Activated CD8-positive, alpha-beta memory T cell treated with anti-CD3 and anti-CD28 coated beads, Interleukin-2, amount 50 U/mL, for 1 hour (primary cell): Measurements from ENCODE around the gene ATP1A1.

Experiments
- DNase-seq: peaks from one replicate; pipeline ENCODE4 v3.0.0-alpha.2; 2020; ENCODE audit errors: extremely low read depth

ATP1A1 gene

DNA sequence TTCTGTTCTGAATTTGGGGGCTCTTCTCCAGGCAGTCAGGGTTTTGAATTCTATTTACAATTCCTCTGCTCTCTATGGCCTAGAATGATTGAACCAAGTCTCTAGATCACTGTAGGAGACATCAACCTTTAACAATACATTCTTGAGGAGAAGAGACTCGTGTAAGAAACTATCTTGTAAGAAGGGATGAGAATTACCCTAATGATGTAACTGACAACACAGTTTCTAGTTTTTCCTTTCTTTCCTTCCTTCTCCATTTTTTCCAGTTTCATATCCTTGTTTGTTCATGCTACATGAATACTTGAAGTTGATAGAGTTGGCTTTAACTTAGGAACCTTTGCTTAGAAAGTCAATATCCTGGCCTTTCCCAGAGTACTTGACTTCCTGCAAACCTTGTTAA, 1.3 kb upstream of the ATP1A1 start:
- DNase-seq: no peak

DNA sequence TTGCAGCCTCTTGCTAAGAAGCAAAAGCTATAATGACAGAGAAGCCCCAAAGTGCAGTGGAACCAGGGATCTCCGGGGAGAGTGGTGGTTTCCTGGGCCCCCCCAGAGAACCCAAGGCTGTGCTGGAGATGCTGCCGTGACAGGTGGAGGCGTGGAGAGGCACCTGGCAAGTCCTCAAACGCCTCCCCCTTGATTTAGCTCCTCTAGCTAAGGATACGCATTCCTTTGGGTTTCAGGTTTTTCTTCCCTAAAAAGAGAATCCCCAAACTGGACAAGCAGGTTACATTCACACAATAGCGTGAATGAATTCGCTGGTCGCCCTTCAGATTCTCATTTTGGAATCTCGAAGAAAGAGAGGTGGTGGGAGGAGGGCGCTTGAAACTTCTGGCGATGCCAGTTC, 853 bp upstream of the ATP1A1 start:
- no peak for DNase-seq

DNA sequence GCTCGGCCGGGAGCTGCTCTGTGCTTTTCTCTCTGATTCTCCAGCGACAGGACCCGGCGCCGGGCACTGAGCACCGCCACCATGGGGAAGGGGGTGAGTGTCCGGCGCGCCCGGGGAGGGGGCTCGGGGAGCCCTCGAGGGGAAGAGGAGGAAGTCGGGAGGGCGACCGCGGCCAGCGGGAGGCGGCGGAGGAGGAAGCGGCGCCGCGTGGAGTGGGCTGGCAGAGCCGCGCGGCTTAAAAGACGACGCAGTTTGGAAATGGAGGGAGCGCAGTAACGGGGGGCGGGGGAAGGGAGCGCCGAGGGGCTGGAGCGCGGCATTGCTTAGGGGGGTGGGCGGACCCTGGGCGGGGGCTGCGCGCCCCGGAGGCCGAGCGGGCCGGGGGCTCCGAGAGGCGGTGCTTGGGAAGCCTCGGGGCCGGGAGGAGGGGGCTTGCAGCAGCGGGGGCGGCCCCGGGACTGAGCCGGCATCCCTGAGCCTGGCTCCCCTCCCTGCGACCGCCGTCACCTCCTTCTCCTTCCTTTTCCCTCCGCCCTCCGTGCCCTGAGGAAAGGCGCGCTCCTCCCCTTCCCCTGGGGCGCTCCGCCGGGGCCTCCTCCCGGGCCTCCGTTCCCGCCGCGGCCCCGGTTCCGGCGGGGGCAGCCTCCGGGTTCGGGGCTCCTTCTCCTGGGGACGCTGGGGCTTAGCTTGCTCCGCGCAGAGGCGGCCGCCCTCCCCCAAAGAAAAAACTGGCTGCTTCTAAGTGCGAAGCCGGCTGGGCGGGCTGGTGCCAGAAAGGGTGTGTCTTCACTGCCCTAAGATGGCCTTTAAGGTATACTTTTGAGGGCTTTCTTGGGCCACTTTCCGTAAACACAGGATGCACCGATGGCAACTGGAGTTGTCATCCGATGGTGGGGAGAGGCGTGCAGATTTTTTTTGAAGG, 648 bp downstream of the ATP1A1 start:
- DNase-seq: no peak

DNA sequence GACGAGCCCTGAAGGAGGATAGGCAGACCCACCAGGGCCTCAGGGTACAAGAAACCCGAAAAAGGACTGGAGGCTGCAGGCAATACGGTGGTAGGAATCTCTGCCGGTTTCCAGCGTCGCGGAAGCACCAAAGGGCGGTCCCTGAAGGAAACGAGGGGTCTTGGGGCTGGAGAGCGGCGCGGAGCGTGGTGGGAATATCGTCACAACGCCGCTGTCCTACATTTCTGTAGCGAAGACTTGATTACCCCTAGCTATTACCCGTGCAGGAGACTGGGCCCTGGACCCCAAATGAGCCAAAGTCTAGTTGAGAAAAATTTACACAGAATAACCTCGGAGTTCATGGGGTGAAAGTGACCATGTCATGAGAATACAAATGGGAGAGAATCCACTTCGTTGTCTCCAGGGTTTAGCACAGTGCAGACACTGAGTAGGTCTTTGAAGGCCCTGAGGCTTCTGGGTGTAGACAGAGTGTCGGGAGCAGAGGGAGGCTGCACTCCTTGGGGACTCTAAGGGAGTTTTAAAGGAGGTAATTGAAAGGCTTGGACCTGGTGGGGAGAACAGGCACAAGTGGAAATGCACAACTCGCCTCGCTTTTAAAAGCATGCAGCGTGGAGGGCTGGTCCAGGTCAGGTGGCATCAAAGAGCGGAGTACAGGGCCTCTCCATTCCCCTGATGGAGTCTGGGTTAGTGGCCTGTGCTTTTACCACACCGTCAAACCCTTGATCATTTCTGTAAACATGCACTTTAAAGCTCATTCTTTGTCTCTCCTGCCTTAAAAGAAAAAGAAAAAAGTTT, 1.5 kb downstream of the ATP1A1 start:
- no peak for DNase-seq

DNA sequence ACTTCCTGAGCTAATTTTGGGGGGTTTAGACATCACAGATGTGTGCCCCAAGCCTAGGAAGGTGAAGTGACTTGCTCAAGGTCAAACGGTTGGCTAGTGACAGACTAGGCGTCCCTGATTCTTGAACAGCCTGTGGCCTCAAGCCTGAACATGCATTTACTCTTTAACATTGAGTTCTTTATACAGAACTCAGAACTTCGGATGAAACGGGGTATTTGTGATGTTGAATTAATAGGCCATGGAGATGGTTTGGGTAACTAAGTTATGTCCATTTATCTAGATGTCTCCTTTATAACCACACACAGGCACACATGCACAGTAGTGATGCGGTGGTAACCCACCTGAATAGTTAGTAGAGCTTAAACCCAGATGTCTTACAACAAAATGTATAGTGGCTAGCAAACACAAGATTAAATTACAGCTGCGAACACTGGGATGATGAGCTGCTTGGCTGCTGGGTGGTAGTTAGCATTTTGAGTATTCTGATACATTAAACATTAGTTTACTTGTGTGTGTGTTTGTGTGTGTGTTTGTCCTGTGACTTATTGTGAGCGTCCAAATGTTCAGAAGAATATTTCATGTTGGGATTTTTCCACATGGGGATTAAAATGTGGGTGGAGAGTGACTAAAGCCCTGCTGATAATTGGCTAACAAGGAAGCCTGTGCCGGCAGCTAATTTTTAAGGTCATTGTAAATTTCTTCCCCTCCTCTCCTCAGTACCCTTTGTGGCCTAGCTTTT, 2.3 kb downstream of the ATP1A1 start:
- no peak for DNase-seq

DNA sequence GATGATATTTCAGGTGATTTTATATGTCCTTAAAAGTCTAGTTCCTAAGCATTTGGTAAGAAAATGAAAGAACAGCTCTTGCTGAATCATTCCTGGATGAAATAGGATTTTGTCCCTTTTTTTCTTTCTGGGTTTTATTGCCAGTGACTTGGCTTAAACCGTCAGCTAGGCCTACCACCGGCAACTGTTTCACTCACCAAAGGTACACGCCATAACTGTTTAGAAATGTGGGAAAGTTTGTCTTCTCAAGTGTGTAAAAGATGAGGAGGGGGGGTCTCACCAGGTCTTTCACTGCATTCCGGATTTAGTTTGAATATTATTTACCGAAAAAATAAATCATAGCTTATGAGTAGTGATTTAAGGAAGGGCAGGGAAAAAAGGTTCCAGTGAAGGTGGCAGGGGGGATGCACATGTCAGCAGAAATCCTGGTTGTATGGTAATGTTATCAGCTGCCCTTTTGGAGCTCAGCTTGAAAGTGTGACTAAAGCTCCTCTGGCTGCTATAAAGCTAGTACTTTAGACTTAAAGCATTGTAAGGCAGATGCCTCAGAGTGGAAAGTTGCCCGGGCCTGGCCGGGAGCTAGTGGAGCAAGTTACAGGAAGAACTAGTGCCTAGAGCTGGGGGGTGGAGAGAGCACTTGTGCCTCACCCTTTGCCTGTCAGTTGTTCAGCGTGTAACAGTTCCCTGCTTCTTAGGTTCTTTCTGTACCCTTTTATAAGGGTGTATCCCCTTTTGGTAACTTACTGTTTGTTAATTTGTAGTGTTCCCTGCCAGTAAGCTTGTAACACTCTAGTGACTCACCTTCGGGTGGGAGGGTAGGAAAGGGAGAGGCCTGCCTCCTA, 3.1 kb downstream of the ATP1A1 start:
- no peak for DNase-seq

DNA sequence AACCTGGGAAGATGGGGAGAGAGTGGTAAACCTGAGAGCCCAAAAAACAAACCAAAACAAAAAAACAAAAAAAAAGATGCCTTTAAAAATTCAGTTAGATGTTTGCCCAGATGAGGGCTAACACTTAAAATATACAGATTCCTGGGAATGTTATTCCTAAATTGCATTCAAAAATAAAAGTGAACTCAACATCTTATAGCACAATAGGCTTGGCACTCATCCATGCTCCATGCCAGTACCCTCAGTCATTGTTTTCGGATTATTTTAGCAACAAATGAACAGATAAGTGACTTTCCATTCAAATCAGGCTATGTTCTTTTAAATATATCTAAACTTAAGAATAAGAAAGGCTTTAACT, 3.7 kb downstream of the ATP1A1 start:
- no peak for DNase-seq

DNA sequence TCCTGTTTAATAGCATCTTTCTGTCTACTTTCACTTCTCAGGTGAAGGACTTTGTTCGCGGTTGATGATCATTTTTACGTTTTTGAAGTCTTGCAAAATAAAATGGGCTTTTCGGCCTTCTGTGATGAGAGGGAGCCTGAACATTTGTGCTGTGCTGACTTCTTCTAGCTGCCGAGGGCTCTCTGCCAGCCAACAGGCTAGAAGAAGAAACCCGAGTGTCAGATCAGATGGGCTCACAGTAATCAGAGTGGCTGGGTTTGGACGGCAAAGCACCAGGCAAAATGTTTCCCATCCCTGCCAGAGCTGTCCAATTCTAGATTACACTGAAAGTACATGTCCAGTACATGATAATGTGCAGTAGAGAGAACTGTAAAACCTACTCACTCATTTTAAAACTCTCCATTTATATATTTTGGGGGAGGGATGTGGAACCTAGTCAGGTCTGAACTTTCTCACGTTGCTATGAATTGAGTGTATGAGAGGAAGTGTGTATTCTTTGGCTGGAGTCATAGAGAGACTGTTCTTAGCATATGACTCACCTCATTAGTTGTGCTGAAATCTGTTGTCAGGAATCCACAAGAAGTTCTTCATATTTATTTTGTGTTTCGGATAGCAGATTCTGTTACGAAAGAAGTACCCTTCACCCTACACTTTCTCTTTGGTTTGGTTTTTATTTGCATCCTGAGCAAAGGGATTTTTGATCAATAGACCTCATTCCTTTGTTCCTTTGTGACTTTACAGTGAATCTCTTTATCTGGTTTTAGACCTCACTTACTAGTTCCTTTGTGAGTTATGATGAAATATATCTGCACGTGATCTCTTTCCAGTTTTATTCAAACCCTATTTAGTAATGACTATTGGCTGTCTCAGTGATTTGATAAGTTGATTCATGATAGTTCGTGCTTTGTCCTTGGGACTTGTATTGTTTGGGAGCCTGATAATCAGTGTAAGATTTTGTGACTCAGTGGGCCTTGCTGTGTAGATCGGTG, 4.8 kb downstream of the ATP1A1 start:
- DNase-seq: no peak

DNA sequence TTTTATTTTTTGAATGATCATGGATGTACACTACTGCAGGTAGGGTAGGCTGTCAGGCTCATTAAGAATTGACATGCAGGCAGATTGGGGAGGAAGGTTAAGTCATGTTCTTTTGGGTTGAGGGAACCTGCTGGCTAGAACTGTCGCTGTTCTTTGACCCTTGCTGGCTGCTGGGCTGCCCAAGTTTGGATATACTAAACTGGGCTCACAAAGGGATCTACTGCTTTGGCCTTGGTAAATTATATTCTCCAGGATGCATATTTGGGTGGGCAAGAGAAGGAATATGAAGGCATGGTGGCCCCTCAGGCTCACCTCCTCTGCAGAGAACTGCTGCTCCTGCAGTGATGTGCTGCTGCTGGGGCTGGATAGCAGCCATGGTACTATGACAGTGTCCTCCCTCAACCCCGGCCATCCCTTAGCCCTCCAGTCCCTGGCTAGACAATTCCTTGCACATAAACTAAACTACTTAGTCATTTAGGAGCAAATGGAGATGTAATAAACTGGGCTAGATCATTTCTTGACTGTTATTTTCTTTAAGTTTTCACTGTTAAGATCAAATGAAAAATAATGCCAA, 6.1 kb downstream of the ATP1A1 start:
- DNase-seq: no peak

DNA sequence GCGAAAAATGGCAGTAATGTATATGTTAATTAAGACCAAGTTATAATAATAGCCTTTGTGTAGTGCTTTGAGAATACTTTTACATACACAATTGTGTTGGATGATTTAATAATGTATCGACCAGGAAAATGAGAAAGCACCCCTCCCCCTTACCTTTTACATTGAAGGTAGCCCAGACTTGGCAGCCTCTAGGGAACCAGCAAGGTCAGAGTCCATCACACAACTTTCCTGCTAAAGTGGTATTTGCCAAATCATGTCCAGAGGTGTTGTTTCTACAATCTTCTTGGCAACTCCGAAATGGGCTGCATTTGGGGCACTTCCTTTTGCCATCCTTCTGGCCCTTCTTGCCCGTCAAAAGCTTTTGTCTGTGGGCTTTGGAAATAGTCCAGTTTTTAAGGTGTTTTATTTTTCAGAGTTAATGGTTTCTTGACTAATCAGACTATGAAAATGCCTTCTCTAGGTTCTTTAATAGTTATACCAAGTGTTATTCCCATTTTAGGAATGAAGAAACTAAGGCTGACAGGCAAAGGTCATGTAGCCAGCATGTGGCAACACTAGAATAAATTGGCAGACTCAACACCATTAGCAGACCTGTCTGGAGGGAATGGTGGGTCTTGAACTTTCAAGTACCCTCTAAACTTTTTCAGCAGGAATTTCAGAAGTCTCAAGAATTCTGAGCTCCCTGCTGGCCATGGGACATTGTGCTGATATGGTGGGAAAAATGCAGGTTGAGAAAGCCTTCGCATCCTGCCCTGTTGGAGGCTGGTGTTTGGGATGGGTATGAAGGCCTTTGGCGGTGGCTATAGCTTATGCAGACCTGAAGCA, 6.8 kb downstream of the ATP1A1 start:
- no peak for DNase-seq

DNA sequence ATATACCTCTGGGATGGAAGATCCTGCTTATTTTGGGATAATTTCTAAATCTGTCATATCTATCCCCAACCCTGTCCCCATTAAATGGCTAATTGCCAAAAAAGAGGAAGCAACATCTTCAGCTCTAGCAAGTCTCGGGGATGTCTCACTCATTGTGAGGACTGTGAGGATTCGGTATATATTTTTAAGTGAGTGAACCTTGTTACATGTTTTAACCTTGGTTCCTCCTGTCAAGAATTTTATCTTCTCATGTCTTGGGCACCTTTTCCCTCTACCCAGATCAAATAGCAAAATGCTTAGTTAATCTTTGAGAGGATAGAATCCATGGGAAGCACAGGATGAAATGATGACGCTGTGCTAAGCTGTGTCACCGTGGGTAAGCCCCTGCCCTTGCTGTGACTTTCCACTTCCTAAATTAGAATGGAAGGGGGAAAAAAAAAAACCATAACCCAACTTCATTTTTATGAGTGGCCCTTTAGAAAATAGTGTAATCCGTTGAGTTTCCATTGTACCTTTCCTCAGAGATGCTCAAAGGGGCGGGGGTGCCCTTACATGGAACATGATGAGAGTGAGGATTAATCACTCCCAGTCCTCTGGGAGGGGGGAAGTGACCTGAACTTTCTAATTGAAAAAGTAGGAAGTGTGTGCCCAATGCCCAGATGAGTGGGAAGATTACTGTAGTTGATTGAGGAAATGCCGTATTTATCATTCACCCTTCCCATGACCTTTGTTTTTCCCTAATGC, 7.6 kb downstream of the ATP1A1 start:
- no peak for DNase-seq

DNA sequence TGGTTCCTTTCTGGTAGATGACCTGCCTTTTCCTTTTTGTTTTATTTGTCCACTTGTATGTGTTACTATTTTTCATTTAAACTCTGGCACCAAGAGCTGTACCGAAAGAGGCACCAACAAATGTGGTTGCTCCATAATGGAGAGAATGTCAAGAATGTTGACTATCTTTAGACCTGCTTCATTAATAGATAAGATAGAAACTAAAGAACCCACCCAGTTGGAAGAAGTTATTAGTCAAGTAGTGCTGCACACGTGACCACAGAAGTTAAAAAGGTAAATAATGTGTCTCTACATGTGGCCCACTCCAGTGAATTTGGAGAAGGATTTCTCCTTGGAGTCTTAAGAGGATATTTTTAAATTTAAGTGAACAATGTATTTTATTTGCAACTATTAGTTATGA, 9.3 kb downstream of the ATP1A1 start:
- no peak for DNase-seq

DNA sequence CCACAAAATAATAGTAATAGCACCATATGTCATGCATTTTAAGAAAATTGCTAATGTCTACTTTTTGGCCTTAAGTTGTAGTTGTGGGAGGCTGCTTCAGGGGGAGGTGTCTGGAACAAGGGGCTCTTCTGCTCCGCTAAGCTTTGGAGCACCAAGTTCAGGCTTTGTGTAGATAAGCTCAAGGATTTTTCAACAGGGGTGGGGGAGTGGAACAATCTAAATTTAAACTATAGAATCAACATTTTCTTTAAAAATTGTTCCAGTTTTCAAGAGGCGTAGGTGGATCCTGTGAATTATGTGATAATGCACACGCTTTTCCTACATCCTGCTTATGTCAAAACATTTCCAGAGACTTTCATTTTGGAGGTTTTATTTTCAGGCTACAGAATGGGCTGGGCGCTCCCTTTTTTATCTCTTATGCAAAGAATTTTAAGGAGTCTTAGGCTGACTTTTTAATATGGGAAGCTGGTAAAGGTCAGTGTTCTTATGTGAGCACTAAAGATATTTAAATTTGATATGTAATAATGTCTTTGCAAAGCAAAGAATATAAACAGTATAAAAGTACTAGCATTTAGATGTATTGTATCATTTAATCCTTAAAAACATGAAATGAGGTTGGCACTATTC, 9.9 kb downstream of the ATP1A1 start:
- DNase-seq: no peak

DNA sequence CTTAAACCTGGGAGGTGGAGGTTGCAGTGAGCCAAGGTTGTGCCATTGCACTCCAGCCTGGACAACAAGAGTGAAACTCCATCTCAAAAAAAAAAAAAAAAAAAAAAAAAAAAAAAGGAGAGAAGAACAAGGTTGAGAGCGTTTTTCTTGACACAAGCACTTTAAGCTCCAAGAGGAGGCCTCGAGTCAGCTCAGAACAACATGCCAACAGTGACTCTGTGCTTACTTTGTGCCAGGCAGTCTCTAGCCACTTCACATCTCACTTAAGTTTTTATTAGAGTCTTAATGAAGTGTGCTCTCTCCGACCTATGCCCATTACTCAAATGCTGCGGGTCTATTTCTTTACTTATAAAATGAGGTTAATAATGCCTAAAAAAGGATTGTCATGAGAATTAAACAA, 13.0 kb downstream of the ATP1A1 start:
- no peak for DNase-seq

DNA sequence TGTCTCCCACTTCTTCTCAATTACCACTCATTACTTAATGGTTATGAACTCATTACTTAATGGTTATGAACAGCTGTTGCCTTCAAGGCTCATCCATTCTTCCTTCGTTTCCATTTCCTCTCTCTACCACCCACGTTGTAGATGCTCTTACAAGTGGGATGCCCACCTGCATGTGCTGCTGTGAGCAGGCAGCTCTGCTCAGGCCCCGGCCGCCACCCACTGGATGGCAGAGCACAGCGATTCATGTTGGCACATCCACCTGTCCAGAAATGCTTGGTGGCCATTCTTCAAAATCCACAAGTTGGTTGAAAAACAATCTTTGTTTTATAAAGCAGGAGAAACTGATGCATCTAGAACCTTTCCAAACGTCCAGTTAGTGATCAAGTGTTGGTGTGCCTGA, 14.5 kb downstream of the ATP1A1 start:
- DNase-seq: no peak

DNA sequence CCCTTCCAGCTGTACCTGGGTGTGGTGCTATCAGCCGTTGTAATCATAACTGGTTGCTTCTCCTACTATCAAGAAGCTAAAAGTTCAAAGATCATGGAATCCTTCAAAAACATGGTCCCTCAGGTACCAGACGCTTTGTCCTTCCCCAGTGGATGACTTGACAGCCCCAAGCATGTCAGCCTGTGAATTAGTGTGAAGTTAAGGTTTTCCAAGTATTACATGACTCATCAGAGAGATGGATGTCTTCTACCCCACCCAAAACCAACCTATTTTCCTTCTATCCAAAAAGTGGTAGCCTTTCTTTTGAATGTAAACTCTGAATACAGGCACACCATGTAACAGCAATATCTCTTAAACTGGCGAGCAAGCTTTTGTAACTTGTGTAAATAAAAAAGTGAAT, 15.1 kb downstream of the ATP1A1 start:
- no peak for DNase-seq

DNA sequence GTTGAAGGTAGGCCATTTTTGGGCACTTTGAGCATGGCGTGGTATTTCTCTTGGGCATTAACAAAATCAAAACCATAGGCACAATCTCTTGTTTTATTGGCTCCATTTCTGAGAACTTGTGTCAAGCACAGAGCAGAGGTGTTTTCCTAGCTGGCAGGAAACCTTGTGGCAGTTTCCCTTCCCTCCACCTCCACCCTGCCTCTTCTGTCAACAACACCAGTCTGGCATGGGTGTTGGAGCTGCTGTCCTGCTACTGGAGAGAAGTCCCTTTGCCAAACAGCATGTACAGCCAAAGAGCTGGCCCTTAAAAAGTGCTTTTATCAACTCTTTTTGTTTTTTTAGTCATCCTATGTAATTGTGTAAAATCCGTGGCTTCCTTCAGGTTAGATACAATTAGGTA, 16.0 kb downstream of the ATP1A1 start:
- no peak for DNase-seq

DNA sequence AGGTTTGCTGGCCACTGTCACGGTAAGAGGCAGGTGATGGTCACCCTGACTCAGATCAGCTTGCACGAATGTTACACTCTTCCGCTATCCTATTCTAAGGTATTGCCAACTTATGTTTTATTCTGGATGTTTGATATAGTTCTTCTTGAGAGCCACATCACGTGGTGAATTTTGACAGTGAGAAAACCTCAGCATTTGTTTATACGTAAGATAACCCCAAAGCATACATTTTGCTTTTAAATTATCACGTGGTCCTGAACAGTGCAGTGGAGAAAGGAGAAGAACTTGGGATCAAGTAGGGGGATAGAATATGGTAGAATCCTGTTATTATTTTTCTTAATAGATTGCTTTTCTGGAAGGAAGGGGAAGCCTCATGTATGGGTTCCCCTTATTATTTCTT, 16.6 kb downstream of the ATP1A1 start:
- no peak for DNase-seq
